Panc1 (cell line): ENCODE data around the gene CTDSP1. TPM values are rescaled to one million over a fixed set of nuclear protein-coding genes. Genes with fewer than 3 reads are reported as not detected.

ENCODE experiments used
- ATAC-seq: fragments of 200-7000 bp; cut with Tn5 transposase; 2 replicates; pipeline ENCODE4 v1.9.1; 2020; ENCODE audit warnings: mild to moderate bottlenecking, moderate library complexity
- BruUV-seq: library from RNA; stranded (reverse); fragments of 400-500 nt; replicated peaks from 2 replicates; lab custom pipeline; 2021; lab: Mats Ljungman, UMichigan
- CTCF ChIA-PET: fragments of 300-600 bp; sonication (Branson Sonifier 250); formaldehyde crosslinking; loops from one replicate; lab custom pipeline; 2022; ENCODE audit warnings: antibody characterized with exemption; lab: Charles Lee
- POLR2A ChIA-PET: fragments of 300-600 bp; sonication (Branson Sonifier 250); formaldehyde crosslinking; loops from one replicate; lab custom pipeline; 2022; ENCODE audit warnings: antibody characterized with exemption; lab: Charles Lee
- DNase-seq: peaks from one replicate; pipeline ENCODE4 v3.0.0-alpha.2; 2010; ENCODE audit warnings: low read depth, low spot score
- H3K27ac ChIP-seq: 2 replicates; pipeline ENCODE4 v1.5.1; 2011; ENCODE audit warnings: mild to moderate bottlenecking, low read length, inconsistent platforms
- H3K27me3 ChIP-seq: fragments of 200-500 bp; sonication (Bioruptor generic); 2 replicates; pipeline ENCODE4 v1.6.0; 2014; ENCODE audit warnings: low read length, inconsistent platforms; ENCODE audit not compliant: control insufficient read depth, insufficient read depth
- H3K36me3 ChIP-seq: fragments of 200-500 bp; sonication (Bioruptor generic); 2 replicates; pipeline ENCODE4 v1.5.1; 2014; ENCODE audit warnings: inconsistent platforms, mild to moderate bottlenecking, low read length, moderate library complexity; ENCODE audit not compliant: control insufficient read depth, insufficient read depth
- H3K4me1 ChIP-seq: 2 replicates; pipeline ENCODE4 v1.5.1; 2011; ENCODE audit warnings: inconsistent platforms, mild to moderate bottlenecking, low read length, moderate library complexity; ENCODE audit not compliant: control insufficient read depth, insufficient read depth
- H3K4me3 ChIP-seq, 2 experiments: 2 replicates each; pipeline ENCODE4 v1.5.1; 2011 to 2012; ENCODE audit warnings: low read depth in 2 of 2, low read length in 2 of 2, mild to moderate bottlenecking in 2 of 2, inconsistent platforms in 1 of 2, moderate library complexity in 1 of 2
- H3K9me3 ChIP-seq: fragments of 200-500 bp; sonication (Bioruptor generic); 2 replicates; pipeline ENCODE4 v1.5.1; 2014; ENCODE audit warnings: low read depth, mild to moderate bottlenecking, inconsistent platforms, low read length, moderate library complexity; ENCODE audit not compliant: control insufficient read depth, insufficient read depth
- POLR2AphosphoS5 ChIP-seq: IDR thresholded peaks from 2 replicates; pipeline ENCODE4 v1.6.1; 2012; ENCODE audit warnings: mild to moderate bottlenecking, low read depth, low read length, moderate library complexity
- REST ChIP-seq, 2 experiments: IDR thresholded peaks; 2 replicates each; pipeline ENCODE4 v1.6.1; 2011 to 2012; ENCODE audit warnings: low read depth in 2 of 2, control low read depth in 1 of 2, low read length in 1 of 2, mild to moderate bottlenecking in 1 of 2, moderate library complexity in 1 of 2; ENCODE audit not compliant: insufficient read depth in 1 of 2
- SIN3A ChIP-seq: IDR thresholded peaks from 2 replicates; pipeline ENCODE4 v1.6.1; 2012; ENCODE audit warnings: low read depth, mild to moderate bottlenecking, low read length, moderate library complexity, borderline replicate concordance; ENCODE audit not compliant: insufficient read depth
- TCF7L2 ChIP-seq: IDR thresholded peaks from 2 replicates; pipeline ENCODE4 v1.6.1; 2011; ENCODE audit warnings: mild to moderate bottlenecking, low read depth, low read length, inconsistent platforms
- in situ Hi-C: cut with HindIII; loops from 2 replicates; pipeline ENCODE4 v1.10.0; 2016; ENCODE audit warnings: low sequenced_read_pairs, low pct_unique_long_range_greater_than_20kb
- intact Hi-C: fragments of 100-400 bp; cut with micrococcal nuclease; formaldehyde crosslinking; loops from one replicate; pipeline ENCODE4 v1.10.0; 2022; ENCODE audit not compliant: unreplicated experiment
- total RNA-seq: library from RNA; stranded (reverse); gene quantifications from one replicate; pipeline ENCODE4 v1.2.1, GENCODE V29; 2021; ENCODE audit not compliant: unreplicated experiment
- TF ChIP-seq, protein P1 (sequence below): fragments of 450-650 bp; IDR thresholded peaks from 2 replicates; pipeline ENCODE4 v1.5.1; 2017; ENCODE audit warnings: mild to moderate bottlenecking

The CTDSP1 gene
- total RNA-seq, 1 experiment from 2014 or later = 128 TPM

DNA sequence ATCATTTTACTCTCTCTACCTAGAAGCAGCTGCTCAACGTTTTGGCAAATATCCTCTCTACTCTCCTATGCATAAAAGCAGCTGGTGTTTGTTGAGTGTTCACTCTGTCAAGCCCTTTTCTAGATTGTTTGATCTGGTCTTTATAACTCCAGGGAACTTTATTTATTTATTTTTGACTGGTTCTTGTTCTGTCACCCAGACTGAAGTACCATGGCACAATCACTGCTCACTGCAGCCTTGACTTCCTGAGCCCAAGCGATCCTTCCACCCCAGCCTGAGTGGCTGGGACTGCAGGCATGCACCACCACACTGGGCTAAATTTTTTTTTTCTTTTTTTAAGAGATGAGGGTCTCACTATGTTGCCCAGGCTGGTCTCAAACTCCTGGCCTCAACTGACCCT is 30.3 kb upstream of the CTDSP1 start:
- H3K4me1 ChIP-seq = peaks cover 3% of the 10 kb centered on the region; the same call in 1 of the 2 replicates
- TF ChIP-seq REST (IDR thresholded peaks at IDR 0.05; ENCODE audit: insufficient read depth in 1 of 2, low read depth in 2 of 2, low read length in 1 of 2) (no peak), TCF7L2 (no peak), SIN3A (no peak), POLR2AphosphoS5 (no peak)
- TF ChIP-seq, protein P1, sequence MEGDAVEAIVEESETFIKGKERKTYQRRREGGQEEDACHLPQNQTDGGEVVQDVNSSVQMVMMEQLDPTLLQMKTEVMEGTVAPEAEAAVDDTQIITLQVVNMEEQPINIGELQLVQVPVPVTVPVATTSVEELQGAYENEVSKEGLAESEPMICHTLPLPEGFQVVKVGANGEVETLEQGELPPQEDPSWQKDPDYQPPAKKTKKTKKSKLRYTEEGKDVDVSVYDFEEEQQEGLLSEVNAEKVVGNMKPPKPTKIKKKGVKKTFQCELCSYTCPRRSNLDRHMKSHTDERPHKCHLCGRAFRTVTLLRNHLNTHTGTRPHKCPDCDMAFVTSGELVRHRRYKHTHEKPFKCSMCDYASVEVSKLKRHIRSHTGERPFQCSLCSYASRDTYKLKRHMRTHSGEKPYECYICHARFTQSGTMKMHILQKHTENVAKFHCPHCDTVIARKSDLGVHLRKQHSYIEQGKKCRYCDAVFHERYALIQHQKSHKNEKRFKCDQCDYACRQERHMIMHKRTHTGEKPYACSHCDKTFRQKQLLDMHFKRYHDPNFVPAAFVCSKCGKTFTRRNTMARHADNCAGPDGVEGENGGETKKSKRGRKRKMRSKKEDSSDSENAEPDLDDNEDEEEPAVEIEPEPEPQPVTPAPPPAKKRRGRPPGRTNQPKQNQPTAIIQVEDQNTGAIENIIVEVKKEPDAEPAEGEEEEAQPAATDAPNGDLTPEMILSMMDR = no peak
- no peak for ATAC-seq
- POLR2A ChIA-PET = no interaction called here
- CTCF ChIA-PET = interaction anchor here (1.0 kb wide), 1 partner anchor 27 kb away, joined by 3 read pairs; no protein-coding TSS in a partner anchor
- intact Hi-C loops (no loop called here), in situ Hi-C loops (no loop called here)
- H3K27me3 ChIP-seq = no peaks in the 10 kb centered on the region
- H3K9me3 ChIP-seq = no peaks in the 10 kb centered on the region
- no peak overlapping the region for H3K4me3 ChIP-seq
- BruUV-seq = no TSS peak
- H3K36me3 ChIP-seq = no peaks in the 10 kb centered on the region
- 0 out of 2 replicates have a peak overlapping the region, but pooled peaks have one; percentile 4 for H3K27ac ChIP-seq
- DNase-seq = no peak

DNA sequence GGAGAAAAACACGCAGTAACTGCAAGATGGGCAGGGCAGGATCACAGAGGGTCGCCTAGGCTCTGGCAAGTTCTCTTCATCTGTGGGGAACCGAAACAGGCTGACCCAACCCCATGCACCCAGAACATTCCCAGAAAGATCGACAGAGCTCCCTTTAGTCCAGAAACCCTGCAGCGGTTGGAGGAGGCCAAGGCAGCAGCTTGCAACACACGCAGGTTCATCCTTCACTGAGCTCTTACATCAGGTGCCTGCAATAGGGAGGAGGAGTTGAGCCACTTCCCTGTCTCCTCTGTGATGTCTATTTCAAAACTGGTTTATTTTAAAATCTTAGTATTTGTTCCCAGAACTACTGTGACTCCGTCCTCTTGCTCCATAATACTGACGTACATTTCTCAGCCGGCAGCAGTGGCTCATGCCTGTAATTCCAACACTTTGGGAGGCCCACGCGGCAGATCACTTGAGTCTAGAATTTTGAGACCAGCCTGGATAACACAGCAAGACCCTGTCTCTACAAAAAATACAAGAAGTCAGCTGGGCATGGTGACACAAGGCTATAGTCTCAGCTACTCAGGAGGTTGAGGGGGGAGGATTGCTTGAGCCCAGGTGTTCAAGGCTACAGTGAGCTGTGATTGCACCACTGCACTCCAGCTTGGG is 29.1 kb upstream of the CTDSP1 start:
- POLR2A ChIA-PET = no interaction called here

GRCh38 chr2:218371983-218372350 is 27.7 kb upstream of the CTDSP1 start:
- no peak for TF ChIP-seq POLR2AphosphoS5
- TF ChIP-seq, protein P1 = no peak
- no peak for TF ChIP-seq TCF7L2
- TF ChIP-seq SIN3A = no peak
- TF ChIP-seq REST (IDR thresholded peaks at IDR 0.05; ENCODE audit: insufficient read depth in 1 of 2, low read depth in 2 of 2, low read length in 1 of 2) = no peak
- no peak for DNase-seq
- Histone ChIP-seq H3K9me3 (no peaks in the 10 kb centered on the region), H3K27ac (no peak overlapping the region), H3K4me1 (peaks cover 3% of the 10 kb centered on the region; the same call in 1 of the 2 replicates), H3K4me3 (no peak overlapping the region), H3K36me3 (no peaks in the 10 kb centered on the region), H3K27me3 (no peaks in the 10 kb centered on the region)
- intact Hi-C loops (no loop called here), in situ Hi-C loops (no loop called here)
- BruUV-seq = no TSS peak
- ATAC-seq = no peak
- CTCF ChIA-PET = no interaction called here
- POLR2A ChIA-PET = no interaction called here

More for the DNA sequence above, 29.1 kb upstream of the CTDSP1 start:
- Histone ChIP-seq H3K4me1 (peaks cover 3% of the 10 kb centered on the region; the same call in 1 of the 2 replicates), H3K4me3 (no peak overlapping the region), H3K9me3 (no peaks in the 10 kb centered on the region), H3K36me3 (no peaks in the 10 kb centered on the region), H3K27me3 (no peaks in the 10 kb centered on the region), H3K27ac (no peak overlapping the region)
- BruUV-seq = no TSS peak
- DNase-seq = no peak
- in situ Hi-C loops (no loop called here), intact Hi-C loops (no loop called here)
- no peak for TF ChIP-seq POLR2AphosphoS5
- no peak for TF ChIP-seq SIN3A
- TF ChIP-seq TCF7L2 = no peak
- CTCF ChIA-PET = no interaction called here
- no peak for ATAC-seq
